SKM-1 treated with dmso at 0.1 percent for 144 hours (cell line): ENCODE results near the gene BACH2.

ENCODE experiments used
- DNase-seq: peaks from one replicate; lab custom pipeline; 2025; ENCODE audit not compliant: unreplicated experiment; lab: John Stamatoyannopoulos, UW

BACH2 gene

DNA sequence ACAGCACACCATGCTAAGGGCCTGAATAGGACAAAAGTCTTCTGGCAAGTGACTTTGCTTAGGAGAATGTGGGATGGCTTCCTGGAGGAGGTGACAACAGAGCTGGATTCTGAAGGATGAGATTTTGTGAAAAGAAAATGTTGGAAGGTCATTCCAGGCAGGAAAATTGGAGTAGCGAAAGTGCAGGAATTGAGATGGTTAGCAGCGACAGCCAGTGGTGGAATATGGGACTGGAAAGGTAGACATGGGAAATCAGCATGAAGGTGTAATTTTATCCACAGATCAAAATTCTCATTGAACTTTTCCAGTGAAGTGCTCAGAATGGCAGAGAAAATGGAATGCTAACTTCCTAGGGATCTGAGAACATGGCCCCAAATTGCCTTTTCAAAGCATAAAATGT lies 5.7 kb upstream of the BACH2 start:
- no peak for DNase-seq

DNA sequence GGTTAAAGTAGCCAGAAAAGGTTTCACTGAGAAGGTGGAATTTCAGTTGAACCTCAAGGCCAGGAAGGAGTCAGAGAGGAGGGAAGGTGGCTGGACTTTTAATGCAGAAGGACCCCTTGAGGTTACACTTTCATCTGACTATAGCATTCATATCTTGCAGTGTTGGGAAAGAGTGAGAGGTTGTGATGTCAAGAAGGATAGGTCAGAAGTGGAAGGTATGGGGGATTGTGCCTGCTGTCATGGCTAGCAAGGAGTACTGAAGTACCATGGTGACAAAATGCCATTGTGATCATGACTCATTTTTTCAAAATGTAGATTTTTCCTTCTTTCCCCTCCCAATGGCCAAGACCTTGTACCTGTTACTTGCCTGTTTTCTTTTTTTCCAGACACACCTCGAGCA lies 5.2 kb upstream of the BACH2 start:
- no peak for DNase-seq

- DNase-seq, result no peak
Observed at GRCh38 chr6:90298459-90299053, 1.9 kb upstream of the BACH2 start.

DNA sequence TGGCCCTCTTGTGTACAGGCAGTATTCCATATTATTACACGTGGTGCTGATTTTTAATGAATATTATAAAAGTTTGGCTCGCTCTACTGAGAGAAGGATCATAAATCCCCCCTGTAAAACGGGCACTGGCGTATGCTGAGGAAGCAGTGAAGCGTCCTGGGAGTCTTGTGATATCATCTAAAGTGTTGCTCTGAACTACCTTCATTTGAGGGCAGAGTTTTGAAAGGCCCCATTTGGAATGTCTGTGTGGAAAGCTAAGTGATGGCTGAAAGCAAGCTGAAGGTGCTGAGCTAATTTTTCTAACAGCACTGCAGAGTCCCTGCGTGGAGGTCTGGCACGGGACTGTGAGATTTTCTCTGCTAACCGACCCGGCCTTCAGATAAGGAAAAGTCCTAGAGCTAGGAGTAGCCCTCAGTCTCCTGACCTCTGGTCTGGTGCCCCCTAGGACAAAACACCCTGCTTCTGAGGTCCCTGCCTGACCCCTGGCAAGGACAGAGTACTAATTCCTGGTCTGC lies 1.3 kb upstream of the BACH2 start:
- DNase-seq, result no peak

GRCh38 chr6:90297115-90297866 lies 648 bp upstream of the BACH2 start:
- DNase-seq, result no peak

DNA sequence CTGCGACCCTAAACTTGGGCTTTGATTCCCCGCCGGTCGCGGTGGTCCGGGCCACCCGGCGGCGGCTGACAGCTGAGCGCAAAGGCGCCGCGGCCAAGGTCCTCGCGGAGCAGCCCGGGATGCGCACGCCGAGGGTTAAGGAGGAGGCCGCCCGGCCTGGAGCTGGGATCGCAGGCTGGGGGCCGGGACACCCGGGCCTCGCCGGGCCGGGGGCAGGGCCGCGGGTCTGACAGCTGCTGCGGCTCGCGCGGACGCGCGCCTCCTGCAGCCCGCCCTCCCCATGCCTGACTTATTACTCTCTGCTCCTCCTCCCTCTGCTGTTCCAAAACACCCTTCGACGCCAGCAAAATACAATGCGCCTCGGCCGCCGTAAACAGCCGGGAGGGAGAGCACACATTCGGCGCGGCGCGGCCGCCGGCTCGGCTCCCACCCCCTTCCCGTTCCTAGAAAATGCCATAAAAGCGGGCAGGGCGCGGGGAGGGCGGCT lies 746 bp downstream of the BACH2 start:
- DNase-seq, result peak; percentile 18

DNA sequence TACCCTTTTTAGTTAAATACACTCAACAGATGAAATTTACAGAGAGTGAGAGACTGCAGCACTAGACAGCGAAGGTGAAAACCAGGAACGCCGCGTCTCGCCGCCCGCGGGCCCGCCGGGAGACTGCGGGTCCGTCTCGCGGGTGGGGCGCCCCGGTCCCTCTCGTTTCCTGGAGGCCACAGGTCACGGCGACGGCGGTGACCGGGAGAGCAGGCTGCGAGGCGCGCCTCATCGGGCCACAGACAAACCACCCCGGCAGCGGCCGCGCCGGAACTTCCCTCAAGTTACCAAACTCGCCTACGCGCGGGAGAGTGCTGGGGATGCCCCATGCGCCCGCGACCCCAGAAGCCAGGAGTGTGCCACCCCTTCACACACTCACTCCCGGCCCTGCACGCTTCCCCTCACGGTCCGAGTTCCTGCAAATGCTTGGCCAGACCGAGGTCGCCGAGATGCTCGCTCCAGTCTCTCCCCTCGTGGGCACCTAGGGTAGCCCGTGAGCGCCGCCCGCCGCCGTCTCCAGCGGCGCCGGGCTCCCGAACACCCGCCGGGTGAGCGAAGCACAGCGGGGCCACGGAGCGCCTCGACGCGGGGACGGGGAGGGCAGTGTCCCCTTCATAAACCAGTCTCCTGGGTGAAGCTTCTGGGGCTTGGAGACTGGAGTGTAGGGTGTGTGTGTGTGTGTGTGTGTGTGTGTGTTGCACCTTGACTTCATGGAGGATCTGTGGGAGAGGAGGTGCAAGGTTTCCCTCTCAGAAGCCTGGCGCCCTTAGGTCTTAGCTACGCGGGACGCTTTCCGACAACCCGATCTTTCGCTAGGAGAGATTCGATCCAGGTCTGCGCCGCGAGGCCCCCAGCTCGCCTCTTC lies 1.4 kb downstream of the BACH2 start:
- no peak for DNase-seq

DNA sequence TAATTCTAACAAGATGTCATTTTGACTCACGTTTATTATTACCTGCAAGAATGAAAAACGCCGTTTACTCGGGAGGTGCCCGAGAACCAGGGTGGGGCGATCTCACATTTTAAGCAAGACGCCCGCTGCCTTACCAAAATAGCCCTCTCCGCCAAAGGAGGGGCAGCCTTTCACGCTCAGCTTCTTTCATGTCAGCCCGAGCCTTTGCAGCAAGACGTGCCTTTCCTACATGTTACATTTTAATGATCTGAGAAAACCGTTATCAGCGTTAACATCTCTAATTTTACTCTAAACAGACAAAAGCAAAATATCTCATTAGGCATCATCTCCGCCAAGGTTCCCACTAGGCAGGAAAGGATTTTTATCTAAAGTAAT lies 2.0 kb downstream of the BACH2 start:
- no peak for DNase-seq

GRCh38 chr6:90294008-90294511 lies 2.6 kb downstream of the BACH2 start:
- no peak for DNase-seq

DNA sequence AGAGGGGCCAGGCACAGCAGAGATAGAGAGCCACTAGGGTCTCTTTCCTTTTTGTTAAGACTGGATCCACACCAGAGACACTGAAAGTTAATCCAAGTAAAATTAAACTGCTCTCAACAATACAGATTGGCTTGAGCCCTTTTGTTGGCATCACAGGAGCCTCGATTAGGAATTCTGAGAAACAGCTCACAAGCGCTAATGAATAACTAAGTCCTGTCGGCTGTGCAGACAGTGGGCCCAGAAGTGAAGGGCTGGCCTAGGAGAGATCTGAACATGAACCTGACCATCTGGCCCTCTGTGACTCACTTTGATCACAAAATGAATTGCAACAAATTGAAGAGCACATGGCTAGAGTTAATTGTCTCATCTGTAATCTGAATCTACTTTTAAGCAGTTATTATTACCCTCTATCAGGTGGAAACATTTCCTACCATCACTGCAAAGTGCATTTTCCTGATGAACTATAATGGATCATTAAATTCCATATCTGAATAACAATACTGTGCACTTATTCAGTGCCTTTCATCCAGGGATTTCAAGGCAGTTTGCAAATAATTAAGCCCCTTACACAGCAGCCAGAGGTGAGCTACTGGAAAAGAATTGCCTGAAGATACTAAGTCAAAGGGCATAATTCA lies 3.2 kb downstream of the BACH2 start:
- no peak for DNase-seq

GRCh38 chr6:90291565-90291964 lies 5.1 kb downstream of the BACH2 start:
- no peak for DNase-seq

GRCh38 chr6:90290811-90291420 lies 5.7 kb downstream of the BACH2 start:
- no peak for DNase-seq

- no peak for DNase-seq
Observed at GRCh38 chr6:90289902-90290301, 6.7 kb downstream of the BACH2 start.

DNA sequence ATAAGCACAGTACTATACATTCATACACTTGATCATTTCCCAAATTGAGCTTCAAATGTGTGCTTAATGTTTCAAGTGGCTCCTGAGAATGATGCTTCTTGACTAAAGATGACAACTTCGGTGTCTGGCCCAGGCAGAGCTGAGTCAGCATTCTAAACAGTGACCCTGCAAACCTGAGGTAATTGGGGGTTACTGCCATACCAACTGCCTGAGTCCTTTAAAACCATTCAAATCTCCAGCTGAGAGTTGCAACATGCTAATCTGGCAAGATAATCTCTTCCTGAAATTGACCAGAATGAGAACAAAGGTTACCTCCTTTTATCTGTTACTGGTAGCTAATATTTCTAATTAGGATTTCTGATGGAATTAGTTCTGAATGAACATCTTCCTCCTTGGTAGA lies 8.2 kb downstream of the BACH2 start:
- no peak for DNase-seq

GRCh38 chr6:90286884-90287488 lies 9.7 kb downstream of the BACH2 start:
- peak; percentile 61 for DNase-seq

DNA sequence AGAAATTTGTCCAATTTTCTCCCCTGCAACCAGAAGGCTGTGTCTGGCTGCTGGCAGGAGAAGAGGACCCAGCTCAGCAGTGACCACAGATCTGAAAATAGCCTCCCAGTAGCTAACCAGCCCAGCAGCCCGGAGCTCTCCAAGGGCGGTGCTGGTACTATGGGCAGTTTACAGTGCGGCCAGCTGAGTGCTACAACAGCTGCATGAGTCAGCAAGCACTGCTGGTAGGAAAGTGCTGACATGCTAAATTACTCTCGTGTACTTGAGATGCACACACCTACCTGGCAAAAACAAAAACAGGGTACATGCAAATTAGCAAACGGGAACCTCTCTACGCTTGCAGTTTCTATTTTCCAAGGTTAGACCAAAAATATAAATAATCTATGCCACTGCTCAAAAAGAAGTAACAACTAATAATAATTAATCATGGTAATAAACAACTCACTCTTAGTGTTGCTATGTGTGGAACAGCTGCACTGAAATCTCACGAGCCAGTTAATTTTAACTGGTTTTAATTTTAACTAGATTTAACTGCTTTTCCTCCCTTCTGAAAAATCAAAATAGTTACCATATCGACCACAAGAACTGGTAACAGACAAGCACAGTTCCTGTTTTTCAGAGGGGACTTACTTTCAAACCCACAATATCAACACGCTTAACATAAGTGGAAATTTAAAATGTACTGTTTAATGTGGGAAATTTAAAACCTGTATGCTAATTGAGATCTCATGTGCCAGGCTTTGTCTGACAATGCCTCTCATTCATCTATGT lies 10.8 kb downstream of the BACH2 start:
- DNase-seq, result peak; percentile 79

DNA sequence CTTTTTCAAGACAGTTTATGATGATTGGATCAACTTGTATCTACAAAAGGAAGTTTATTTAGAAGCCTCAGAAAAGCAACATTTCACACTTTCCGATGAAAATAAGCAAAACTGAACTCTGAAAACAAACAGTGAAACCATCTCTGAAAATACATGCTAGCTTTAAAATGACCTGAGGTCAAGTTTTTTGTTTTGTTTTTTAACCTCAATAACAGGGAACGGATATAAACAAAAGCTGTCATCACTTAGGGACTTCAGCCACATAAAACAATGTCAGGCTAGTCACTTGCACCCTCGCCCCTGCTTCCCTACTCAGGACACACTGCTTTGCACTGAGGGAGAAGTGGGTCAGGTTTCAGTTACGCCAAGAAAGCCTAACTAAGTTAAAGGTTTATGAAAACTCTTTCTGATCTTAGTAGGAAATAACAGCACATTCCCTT lies 11.6 kb downstream of the BACH2 start:
- no peak for DNase-seq

DNA sequence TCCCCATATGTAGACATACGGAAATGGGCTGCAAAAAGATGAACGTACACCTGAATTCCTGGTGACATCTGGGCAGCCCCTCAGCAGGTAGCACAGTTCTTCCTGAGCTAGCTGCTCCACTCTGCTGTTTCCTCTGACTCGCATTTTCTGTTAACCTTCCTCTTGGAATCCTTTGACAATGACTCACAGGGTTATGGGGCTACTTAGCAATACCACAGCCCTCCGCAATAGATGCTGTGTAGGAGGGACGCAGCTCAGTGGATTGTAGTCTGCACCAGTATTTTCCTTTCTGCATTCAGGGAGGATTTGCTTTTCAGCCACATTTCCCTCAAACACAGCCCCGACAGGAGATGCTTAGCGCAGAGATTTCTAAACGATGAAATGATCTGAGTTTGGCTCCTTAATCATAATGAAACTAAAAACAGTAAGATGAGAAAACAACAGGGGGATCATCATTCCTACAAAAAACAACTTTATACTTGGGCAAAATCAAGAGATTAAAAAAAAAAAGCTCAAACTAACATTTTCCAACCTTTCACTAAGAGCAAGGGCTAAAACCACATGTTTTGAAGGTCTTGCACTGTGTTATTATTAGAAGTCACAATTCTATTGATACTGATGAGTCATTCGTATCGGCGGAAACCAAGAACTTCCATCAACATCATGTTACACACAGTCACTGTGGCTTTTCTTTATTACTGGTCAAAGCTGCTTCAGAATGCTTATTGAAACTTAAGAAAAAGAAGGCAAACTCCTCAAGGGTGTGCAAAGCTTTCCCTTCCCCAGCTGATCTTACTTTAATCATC lies 12.2 kb downstream of the BACH2 start:
- DNase-seq, result peak; percentile 44
